Measurements from ENCODE around the gene HIPK2.

GRCh38 chr7:139692723-139693122 is 85.1 kb downstream of the HIPK2 start:
- TF ChIP-seq CTCF (IDR thresholded peaks at IDR 0.05) (no peak), EP300 (IDR thresholded peaks at IDR 0.05) (no peak)
